ENCODE data around the gene NR2E1.
A peak's percentile ranks its signal among the peaks of the same experiment; 100 is the strongest.

The NR2E1 gene

DNA sequence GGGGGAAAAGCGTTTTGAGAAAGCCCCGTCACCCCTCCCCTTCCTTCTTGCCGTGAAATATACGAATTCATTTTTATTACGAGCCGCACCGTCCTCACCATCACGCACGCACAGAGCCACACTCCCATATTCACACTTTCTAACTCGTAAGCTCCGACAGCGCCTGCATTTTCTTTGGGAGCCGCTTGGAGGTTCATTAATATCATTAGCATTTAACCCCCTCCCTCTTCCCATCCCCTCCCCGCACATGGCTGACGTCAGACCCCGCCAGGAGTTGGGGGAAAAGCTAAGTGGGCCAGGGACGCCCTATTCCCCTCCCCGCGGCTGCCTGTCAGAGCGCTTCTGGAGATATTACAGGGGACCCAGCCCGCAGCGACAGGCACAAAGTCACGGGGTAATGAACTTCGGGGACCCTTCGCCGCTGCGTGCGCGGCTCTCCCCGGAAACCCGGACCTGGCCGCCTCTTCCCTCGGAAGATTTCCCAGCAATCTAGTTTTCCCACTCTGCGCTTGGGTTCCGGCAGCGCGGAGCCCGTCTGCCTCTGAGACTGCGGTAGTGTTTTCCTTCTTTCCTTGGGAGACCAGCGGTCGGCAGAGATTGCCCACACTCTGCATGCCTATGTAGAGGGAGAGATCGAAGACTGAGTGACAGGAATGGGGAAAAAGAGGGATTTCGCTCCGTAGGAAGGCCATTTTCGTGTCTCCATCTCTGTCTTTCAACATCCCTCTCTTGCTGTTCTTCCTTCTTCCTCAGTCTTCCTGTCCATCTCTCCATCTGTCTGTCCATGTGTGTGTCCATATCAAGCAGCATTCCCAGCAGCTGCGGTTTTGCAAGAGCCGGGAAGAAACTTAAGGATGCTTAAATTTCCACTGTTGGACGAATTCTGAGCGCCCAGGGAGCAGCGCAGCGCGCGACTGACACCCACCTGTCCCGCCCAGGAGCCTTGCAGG is at the start of gene NR2E1:
Gene NR2E1, plus strand, starts transcription at position 309 of the 950 bp plus-strand sequence. CDS start 744 bp downstream, outside the sequence.
- no peak for DNase-seq (ENCODE audit: low spot score)

DNA sequence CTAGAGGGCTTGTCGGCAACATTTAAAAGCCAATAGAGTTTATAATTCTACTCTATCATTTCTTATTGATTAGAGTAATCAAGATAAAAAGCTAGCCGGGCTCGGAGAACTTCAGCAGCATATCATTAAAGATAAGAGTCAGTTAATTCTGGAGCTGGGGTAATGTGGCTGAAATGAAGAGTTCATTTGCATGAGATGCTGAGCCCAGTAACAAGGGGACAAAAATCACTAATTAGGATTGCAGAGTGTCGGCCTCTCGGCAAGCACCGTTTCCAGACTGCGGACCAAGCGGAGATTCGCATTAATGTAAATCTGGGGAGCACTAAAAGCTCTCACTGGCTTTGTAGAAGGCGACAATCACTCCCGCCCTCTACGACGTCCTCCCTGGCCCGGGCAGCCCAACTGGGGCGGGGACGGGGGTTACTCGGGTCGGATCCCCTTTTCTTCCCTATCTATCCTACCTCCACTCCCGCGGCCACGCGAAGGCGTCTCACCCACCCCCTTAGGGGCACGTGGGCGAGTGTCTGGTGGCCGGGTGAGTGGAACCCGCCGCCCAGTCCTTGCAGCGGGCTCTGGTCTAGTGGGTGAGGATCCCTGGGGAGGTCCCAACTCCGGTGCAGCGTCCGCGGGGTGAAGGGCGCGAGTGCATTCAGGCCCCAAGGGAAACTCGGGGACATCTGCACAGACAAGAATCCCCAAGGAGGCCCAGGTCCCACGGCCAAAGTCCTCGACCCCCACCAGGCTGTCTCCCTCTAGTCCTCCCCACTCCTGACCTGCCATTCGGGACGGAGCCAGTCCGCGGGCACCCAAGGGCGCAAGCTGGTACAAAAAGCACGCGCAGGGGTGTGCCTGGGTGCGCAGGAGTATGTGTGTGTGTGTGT is 49.0 kb upstream of the NR2E1 start:
- no peak for DNase-seq (ENCODE audit: low spot score)

DNA sequence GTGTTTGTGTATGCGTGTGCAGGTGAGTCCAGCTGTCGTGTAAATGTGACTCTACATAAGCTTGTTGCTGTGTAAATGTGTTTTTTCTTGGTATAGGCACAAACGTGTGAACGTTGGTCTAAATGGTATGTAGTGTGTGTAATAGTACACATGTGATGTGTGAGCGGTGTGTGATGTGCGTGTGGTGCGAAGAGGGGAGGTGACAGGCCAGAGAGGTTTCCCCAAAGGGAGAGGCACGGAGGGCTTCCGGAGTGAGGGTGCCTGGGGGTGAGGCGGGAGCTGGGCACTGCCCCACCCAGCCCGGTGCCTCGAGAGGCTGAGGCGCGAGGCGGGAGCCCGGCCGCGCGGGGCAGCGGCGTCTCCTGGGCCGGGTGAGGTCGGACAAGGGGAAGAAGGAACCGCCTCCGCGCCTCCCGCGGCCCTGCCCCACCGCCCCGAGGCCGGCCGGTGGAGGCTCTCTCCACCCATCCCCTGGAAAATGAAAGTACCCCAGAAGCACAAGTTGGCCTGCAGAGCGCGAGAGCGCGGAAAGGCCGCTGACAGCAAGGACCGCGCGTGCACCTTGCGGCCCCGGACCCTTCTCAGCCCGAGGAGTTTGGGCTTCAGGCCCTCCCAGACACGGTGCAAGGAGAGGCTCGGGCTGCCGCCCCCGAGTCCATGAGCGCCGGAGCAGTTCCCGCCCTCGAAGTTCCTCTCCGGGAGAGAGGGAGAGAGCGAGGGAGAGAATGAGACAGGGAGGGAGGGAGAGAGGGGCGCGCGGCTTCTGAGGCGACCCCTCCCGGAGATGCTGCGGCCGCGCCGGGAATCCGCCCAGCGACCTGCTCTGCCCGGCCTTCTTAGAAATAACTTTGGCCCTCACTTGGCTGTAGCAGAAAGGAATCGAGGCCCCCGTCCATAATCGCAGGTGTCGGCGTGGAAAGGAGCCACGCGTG is 48.1 kb upstream of the NR2E1 start:
- no peak for DNase-seq (ENCODE audit: low spot score)

DNA sequence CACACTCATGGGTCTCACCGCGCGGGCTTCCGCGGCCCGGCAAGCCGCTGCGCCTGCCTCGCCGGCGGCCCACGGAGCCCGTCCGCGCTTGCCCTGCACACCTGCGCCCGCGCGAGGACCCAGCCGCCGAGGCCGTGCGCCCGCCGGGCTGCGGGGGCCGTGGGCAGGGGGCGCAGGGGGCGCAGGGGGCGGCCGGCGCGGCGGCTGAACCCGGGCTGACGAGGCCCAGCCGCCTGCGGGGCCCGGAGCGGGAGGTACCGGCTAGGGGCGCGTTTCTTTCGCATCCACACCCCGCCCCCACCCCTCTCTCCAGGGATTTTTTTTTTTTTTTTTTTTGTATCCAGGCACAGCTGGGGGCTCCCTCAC is 47.5 kb upstream of the NR2E1 start:
- DNase-seq (ENCODE audit: low spot score): no peak

DNA sequence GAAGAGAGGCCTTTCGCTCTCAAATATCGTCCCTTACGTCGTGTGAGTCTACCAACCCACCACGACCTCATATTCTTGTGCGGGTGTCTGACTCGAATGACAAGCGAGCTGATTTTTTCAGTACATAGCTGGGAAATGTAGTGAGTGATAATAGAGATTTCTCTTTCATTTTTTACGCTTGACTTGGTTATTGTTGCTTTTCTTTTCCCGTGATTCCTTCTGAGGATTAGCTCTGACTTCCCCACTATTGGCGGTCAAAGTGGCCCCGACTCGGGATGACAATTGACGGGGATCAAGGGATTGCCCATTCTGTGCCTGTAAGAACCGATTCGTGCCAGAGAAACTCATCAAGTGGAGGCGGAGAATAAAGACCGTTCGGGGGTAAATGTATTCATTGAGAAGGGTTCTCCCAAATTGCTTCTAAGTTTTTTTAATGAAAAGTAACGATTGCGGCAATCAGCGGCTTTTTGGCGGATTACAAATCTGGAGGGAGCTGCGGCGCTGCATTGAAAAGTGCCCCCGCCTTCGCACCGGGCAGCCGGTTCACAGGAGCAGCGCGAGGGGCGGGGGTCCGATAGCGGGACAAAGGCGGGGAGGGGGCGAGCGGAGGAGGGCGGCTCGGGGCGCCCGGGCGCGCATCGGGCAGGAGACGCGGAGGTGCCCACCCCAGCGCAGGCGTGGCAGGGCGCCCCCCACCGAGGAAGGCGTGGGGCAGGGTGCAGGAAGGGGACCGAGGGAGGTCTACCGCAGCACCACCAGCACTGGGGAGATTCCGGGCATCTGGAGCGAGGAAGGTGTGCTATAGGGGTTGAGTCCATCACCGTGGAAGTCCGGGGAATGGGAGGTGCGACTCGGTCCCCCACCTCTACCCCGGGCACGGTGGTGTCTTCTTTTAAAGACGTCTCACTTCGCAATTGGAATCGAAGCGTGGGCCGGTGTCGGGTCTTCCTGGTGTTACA is 46.7 kb upstream of the NR2E1 start:
- DNase-seq (ENCODE audit: low spot score): no peak

DNA sequence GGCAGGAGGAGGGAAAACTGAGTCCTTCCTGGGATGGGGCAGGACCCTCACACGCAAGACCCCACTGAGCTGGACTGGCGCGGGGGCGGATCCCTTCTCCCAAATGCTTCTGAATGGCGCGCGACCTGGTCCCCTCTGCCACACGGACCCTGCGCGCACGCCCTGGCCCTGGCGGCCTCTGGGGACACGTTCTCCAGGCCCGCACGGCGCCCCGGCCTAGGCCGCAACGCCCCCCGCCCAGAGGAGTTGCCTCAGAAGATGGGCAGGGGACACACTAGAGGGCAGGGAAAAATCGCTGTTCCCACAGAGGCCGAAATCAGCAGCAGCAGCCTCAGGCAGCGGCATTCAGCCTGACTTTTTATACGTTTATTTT is 46.1 kb upstream of the NR2E1 start:
- DNase-seq (ENCODE audit: low spot score): no peak

DNA sequence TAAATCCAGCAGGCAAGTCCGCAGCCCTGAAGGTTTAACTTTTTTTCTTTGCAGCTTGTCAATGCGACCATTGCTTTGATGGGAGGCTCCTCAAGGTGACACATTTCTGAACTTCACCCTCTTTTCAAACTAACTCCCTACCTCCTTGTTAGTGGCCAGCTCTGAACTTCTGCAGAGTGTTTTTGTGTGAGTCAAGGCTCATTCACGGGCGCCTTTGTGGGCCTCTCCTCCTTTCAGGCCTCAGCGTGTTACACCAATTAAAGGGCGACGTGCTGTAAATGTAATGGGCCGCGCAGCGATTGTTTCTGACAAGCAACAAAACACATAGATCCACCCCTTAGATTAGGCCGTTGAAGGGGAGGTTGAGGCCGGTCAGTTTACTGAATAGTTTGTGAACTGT is 45.5 kb upstream of the NR2E1 start:
- DNase-seq (ENCODE audit: low spot score): no peak

DNA sequence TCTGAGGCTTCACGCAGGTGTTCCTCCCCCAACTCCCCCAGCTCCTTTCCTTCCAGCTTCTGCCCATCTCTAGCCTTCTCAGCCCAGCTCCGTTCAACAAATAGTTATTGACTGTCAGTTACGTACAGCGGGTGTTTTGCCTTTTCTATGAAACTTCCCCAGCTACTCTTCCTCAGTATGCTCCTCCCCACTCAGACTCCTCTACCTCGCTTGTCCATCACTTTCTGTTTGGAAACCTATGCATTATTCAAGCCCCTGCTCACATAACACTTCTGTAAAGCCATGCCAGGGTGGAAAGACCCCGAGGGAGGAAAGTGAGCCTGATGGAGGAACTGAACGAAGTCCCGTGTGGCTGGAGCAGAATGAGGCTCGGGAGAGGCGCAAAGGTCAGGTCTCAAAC is 44.2 kb upstream of the NR2E1 start:
- no peak for DNase-seq (ENCODE audit: low spot score)

DNA sequence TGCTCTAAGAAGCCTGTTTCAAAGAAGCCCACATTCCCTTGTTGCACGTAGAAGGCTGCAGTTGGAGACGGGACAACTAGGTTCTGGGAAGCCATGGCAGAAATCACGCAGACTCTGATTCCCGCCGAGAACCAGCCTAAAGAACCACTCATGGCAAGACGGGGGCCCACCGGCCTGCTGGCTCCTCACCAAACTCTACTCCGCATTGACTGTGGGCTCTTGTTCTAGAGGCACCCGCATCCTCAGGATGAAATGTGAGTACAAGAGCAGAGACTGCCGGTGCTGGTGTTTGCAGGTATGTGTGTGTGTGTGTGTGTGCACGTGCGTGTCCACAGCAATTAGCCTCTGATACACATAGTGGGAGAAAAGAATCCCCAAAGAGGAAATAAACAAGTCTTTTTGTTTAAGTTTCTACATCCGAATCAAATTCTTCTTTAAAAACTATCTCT is 42.3 kb upstream of the NR2E1 start:
- DNase-seq (ENCODE audit: low spot score): no peak

DNA sequence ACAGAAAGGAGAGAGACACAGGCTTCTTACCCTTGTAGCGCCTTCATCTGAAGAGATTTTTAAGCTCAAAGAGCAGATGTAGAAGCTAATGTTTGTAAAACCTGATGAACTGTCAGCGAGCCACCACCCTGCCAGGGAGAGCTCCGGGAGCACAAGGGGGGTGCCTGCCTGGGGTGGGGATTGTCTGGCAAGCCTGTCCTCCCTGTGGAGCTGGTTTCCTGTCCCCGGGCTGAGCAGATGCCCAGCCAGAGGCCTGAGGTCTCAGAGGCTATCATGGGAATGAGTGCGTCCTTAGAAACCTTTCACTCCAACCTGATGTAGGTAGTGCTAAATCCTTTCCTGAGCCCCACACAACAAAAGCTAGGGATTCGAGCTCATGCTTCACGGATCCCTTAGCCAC is 41.9 kb upstream of the NR2E1 start:
- no peak for DNase-seq (ENCODE audit: low spot score)

DNA sequence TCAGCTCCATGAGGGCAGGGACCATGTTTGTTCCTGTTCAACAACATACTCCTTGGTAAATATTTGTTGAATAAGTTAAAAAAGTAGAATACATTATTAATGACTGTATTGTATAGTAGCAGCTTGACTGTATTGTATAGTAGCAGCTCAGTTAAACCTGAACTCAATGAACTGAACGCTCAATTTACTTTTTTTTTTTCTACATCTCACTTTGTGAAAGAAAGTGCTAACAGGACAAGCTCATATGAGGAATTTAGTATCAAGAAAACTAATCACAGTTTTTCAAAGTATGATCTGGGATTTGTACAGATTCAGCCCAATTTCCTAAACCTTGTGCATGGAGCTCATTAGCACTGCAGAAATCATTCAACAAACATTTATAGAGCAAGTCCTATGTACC is 38.8 kb upstream of the NR2E1 start:
- no peak for DNase-seq (ENCODE audit: low spot score)

DNA sequence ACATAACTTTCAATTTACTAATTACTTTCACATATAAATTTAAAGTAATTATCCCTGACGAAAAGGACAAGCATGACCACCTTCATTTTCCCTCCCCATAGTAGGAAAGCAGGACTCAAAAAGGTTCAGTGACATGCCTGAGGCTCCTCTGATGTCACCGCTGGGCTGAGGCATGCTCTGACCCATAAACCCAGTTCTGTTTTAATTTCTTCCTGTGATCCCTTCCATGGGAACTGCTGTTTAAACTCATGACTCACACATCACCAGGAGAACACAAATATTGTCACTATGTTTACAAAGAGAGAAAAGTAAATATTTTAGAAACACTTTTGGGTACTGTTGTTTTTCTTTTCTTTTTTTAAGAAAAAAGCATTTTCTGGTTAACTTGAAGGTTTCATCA is 38.0 kb upstream of the NR2E1 start:
- no peak for DNase-seq (ENCODE audit: low spot score)

DNA sequence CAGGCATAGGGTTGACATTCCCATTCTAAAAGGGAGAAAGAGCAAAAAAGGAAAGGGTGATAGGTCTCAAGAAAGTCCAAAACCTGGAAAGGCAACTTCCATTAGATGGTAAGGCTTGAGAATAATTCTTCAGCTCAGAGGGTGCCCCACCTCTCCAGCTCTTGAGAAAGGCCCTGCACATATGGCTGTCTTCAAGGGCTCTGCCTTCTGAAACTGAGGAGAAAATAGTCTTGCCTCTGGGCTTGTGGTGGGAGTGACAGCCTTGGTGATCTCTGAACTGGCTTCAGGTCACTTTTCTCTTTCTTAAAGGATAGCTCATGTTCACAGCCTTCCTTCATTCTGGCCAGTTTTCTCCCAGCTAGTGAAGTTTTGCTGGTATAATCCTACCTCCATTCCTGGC is 35.6 kb upstream of the NR2E1 start:
- no peak for DNase-seq (ENCODE audit: low spot score)

DNA sequence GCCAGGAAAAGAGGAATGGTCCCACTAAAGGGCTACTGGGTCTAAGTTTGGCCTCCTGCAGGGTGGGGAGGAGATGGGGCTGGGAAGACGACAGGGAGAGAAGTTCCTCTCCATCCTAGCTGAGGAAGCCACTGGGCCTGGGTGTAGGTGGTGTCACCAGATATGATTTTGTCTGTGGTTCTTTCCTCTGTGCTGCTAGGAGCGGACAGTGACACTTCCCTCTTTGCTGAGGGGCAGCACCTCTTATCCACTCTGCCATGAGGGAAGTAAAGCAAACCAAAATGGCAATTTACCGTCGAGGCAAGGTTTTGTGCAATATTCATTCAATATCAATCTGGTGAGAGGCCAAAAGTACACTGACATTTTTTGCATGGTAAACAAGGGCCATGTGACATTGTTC is 33.0 kb upstream of the NR2E1 start:
- DNase-seq (ENCODE audit: low spot score): no peak

DNA sequence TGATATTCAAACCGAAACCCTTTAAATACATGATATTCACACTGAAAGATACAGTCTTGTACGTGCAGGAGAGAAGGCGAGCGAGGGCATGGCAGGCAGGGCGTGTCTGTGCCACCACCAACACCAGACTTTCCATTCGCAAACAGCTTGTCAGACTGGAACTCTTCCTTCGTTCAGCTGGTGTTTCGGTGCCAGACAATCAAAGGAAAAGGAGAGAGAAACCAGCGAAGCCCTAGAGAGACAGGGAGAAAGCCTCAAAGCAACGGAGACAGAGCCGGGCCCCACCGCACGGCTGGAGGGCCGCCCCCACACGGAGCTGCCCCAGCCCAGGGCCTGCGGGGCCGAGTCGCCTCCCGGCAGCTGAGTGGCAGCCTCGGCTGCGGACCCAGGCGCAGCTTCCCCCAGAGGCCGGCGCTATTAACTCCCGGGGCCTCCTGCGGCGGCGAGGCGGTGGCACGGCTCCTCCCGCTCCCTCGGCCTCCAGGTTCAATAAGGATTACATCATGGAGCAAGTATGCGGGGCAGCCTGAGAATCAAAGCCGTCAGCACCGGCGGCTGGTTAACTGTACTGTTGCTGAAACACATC is 32.1 kb upstream of the NR2E1 start:
- DNase-seq (ENCODE audit: low spot score): peak; percentile 48

DNA sequence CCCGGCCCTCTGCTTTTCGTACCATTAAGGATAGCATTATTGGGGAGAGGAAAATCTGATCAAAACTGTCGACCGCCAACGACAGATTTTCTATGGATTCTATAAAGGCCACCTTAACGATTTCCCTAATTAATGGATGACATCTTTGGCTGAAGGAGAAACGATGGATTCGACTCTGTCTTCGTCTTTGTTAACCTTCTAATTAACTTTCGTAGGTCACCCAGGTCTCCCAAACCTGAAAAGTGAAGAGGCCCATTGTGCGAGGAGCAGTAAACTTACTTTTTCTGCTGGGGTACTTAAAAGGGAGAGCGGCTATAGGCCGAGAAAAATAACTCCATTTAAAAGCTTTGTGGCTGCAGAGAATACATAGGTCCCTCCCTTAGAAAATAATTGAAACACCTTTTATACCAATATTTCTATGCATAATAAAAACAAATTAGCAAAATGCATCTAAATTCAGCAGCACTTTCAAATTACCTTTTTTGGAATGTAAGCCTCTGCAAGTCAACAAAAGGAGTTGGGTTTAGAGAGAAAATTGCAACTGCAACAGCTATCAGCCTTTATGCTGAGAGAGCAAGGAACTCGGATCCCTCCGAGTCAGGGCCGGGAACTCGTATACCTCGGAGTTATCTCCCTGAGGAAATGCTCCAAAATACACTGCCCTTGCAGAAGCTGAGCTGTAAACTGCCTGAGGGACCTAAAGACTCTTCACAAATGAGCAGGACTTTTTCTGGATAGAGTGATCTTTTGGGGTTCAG is 31.4 kb upstream of the NR2E1 start:
- no peak for DNase-seq (ENCODE audit: low spot score)

DNA sequence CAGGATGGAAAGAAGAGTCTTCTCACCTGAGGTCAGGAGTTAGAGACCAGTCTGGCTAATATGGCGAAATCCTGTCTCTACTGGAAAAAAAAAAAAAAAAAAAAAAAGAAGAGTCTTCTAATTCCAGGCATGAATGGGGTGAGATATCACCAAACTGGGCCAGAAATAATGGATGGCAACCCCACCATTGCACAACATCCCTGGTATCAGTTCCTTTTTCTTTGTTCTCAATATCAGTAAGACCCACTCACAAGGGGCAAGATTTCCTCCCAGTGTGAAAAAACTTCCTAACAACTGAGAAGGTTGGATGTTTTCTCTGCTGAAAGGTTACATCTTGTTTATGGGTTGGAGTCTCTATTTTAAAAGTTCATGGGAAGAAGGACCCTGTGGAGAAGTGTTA is 23.6 kb upstream of the NR2E1 start:
- DNase-seq (ENCODE audit: low spot score): no peak

DNA sequence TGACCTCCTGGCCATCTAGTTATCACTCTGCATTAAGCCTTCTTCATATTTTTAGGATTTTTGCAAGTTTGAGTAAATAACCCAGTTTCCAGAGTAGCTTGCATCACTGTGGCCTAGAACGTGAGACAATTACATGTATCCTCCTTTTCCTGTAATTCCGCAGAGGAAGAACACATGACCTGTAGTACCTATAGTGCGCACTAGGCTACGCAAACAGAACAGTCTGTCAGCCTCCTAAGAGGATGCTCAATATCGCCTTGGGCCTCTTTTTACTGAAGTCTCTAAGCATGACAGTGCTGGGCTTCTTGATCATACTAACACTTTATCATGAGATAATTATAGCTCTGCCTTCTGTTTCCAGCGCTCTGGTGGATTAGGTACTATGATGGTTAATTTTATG is 20.2 kb upstream of the NR2E1 start:
- no peak for DNase-seq (ENCODE audit: low spot score)

DNA sequence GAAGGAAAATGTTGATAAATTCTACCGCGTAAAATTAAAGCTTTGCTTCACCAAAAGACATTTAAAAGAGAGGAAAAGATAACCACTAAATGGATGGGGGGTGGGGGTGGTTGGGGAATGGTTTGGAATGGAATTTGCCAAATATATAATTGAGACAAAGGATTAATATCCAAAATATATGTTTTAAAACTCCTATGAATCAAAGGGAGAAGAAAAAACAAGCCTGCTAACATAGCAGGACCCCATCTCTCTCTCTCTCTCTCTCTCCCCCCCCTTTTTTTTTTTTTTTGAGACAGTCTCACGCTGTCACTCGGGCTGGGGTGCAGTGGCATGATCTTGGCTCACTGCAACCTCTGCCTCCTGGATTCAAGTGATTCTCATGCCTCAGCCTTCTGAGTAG is 13.4 kb upstream of the NR2E1 start:
- no peak for DNase-seq (ENCODE audit: low spot score)

Measured in activated CD4-positive, alpha-beta T cell treated with anti-CD3 and anti-CD28 coated beads, Interleukin-2, Interleukin-4, amounts not matched to agents 100 ng/mL and 50 ng/mL, durations not matched to agents 16 hours and 8 hours (primary cell).